HCT116 (cell line): ENCODE data around the gene TRPC6. TPM values are rescaled to one million over a fixed set of nuclear protein-coding genes. Genes with fewer than 3 reads are reported as not detected.

Source experiments
- ATAC-seq: fragments of 200-7000 bp; cut with Tn5 transposase; 2 replicates; pipeline ENCODE4 v1.9.1; 2020; ENCODE audit warnings: mild to moderate bottlenecking, moderate library complexity
- Bru-seq: library from RNA; stranded (reverse); fragments of 400-500 nt; gene quantifications from one replicate; lab custom pipeline; 2021; lab: Mats Ljungman, UMichigan
- BruChase-seq, 2 experiments: library from RNA; stranded (reverse); fragments of 400-500 nt; gene quantifications; one replicate each; lab custom pipeline; 2021; lab: Mats Ljungman, UMichigan
- BruUV-seq: library from RNA; stranded (reverse); fragments of 400-500 nt; replicated peaks from 2 replicates; lab custom pipeline; 2021; lab: Mats Ljungman, UMichigan
- CTCF ChIA-PET: fragments of 300-600 bp; sonication (Branson Sonifier 250); formaldehyde crosslinking; loops from one replicate; lab custom pipeline; 2021; ENCODE audit warnings: antibody characterized with exemption; lab: Charles Lee
- POLR2A ChIA-PET: fragments of 300-600, 350-600 bp; sonication (Branson Sonifier 250); formaldehyde crosslinking; loops from one replicate; lab custom pipeline; 2021; ENCODE audit warnings: antibody characterized with exemption; lab: Charles Lee
- RAD21 ChIA-PET, 2 experiments: fragments of 300-600 bp; sonication (Branson Sonifier 250); formaldehyde crosslinking; loops; one replicate each; lab custom pipeline; 2023; ENCODE audit warnings: low total read pairs in 2 of 2; ENCODE audit not compliant: uncharacterized antibody in 2 of 2, unreplicated experiment in 2 of 2, low non-redundant PET in 1 of 2; lab: Charles Lee
- DNase-seq: peaks from one replicate; pipeline ENCODE4 v3.0.0-alpha.2; 2010; ENCODE audit warnings: low read depth, low spot score
- H2AFZ ChIP-seq: fragments of 200-600 bp; shearing (Covaris generic), sonication (generic); 2 replicates; pipeline ENCODE4 v1.6.1; 2017; ENCODE audit warnings: low read depth, mixed run types, mixed read lengths, antibody characterized with exemption, low read length; ENCODE audit not compliant: poor library complexity, severe bottlenecking
- H3K27ac ChIP-seq: 2 replicates; pipeline ENCODE4 v1.5.1; 2012; ENCODE audit warnings: low read depth, low read length
- H3K27me3 ChIP-seq: fragments of 200-600 bp; sonication (generic); 2 replicates; pipeline ENCODE4 v1.6.1; 2016; ENCODE audit warnings: mixed run types, low read length, mixed read lengths; ENCODE audit not compliant: insufficient read depth
- H3K36me3 ChIP-seq, 2 experiments: fragments of 200-500 bp in 1 of 2; fragments of 200-600 bp in 1 of 2; sonication (Bioruptor generic) in 1 of 2; sonication (generic) in 1 of 2; 2 replicates each; pipeline versions ENCODE4 v1.5.1 to v1.6.1; 2014 to 2016; ENCODE audit warnings: low read length in 2 of 2, inconsistent platforms in 1 of 2, mixed read lengths in 1 of 2, mixed run types in 1 of 2; ENCODE audit not compliant: insufficient read depth in 2 of 2, control insufficient read depth in 1 of 2
- H3K4me1 ChIP-seq, 2 experiments: fragments of 200-600 bp in 1 of 2; sonication (generic) in 1 of 2; 2 replicates each; pipeline versions ENCODE4 v1.5.1 to v1.6.1; 2012 to 2017; ENCODE audit warnings: low read length in 2 of 2, inconsistent platforms in 1 of 2, mild to moderate bottlenecking in 1 of 2, mixed read lengths in 1 of 2, mixed run types in 1 of 2, moderate library complexity in 1 of 2; ENCODE audit not compliant: insufficient read depth in 2 of 2, control insufficient read depth in 1 of 2
- H3K4me2 ChIP-seq: fragments of 200-600 bp; sonication (generic); 2 replicates; pipeline ENCODE4 v1.6.1; 2017; ENCODE audit warnings: mixed run types, low read length, mixed read lengths
- H3K4me3 ChIP-seq, 2 experiments: fragments of 200-600 bp in 1 of 2; sonication (generic) in 1 of 2; replicated peaks in 1 of 2; 2 replicates each; pipeline ENCODE4 v1.5.1; 2011 to 2016; ENCODE audit warnings: low read length in 2 of 2, control low read depth in 1 of 2, low read depth in 1 of 2, mild to moderate bottlenecking in 1 of 2, mixed read lengths in 1 of 2, mixed run types in 1 of 2
- H3K79me2 ChIP-seq: fragments of 200-600 bp; sonication (generic); 2 replicates; pipeline ENCODE4 v1.6.1; 2017; ENCODE audit warnings: mild to moderate bottlenecking, mixed run types, low read length, moderate library complexity, mixed read lengths; ENCODE audit not compliant: insufficient read depth
- H3K9ac ChIP-seq: fragments of 200-600 bp; sonication (generic); 2 replicates; pipeline ENCODE4 v1.6.1; 2016; ENCODE audit warnings: low read length, mixed read lengths
- H3K9me2 ChIP-seq: fragments of 200-600 bp; sonication (generic), shearing (Covaris generic); 2 replicates; pipeline ENCODE4 v1.6.1; 2017; ENCODE audit warnings: mixed run types, mild to moderate bottlenecking, moderate library complexity; ENCODE audit not compliant: insufficient read depth
- H3K9me3 ChIP-seq, 2 experiments: fragments of 200-500 bp in 1 of 2; fragments of 200-600 bp in 1 of 2; sonication (Bioruptor generic) in 1 of 2; sonication (generic) in 1 of 2; 2 replicates each; pipeline ENCODE4 v1.6.1; 2014 to 2017; ENCODE audit warnings: low read length in 2 of 2, mixed read lengths in 2 of 2, inconsistent platforms in 1 of 2, low read depth in 1 of 2, mild to moderate bottlenecking in 1 of 2, mixed run types in 1 of 2, moderate library complexity in 1 of 2; ENCODE audit not compliant: control insufficient read depth in 1 of 2, insufficient read depth in 1 of 2
- H4K20me1 ChIP-seq: fragments of 200-600 bp; sonication (generic), shearing (Covaris generic); 2 replicates; pipeline ENCODE4 v1.6.1; 2017; ENCODE audit warnings: mixed run types, mild to moderate bottlenecking, moderate library complexity; ENCODE audit not compliant: insufficient read depth
- ELF1 ChIP-seq: IDR thresholded peaks from 2 replicates; pipeline ENCODE4 v1.6.1; 2012; ENCODE audit warnings: low read depth, borderline replicate concordance
- POLR2A ChIP-seq: IDR thresholded peaks from 2 replicates; pipeline ENCODE4 v1.7.0; 2011; ENCODE audit warnings: borderline replicate concordance; ENCODE audit not compliant: insufficient read depth, insufficient read length; ENCODE audit errors: extremely low read depth
- SIN3A ChIP-seq: IDR thresholded peaks from 2 replicates; pipeline ENCODE4 v1.6.1; 2012; ENCODE audit warnings: low read depth
- SP1 ChIP-seq: IDR thresholded peaks from 2 replicates; pipeline ENCODE4 v1.6.1; 2012; ENCODE audit warnings: low read depth
- ZBTB33 ChIP-seq: IDR thresholded peaks from 2 replicates; pipeline ENCODE4 v1.6.1; 2011; ENCODE audit warnings: mild to moderate bottlenecking, low read length, moderate library complexity; ENCODE audit not compliant: insufficient replicate concordance; ENCODE audit errors: extremely low read depth
- ZNF274 ChIP-seq: fragments of 200-500 bp; sonication (Bioruptor generic); IDR thresholded peaks from 2 replicates; pipeline ENCODE4 v1.6.1; 2014; ENCODE audit warnings: mild to moderate bottlenecking, low read depth, low read length, inconsistent platforms
- intact Hi-C: fragments of 100-400 bp; cut with micrococcal nuclease; formaldehyde crosslinking; loops from 2 replicates; pipeline ENCODE4 v1.10.0; 2022
- long read RNA-seq: library from polyadenylated mRNA; unstranded; transcript quantifications from one replicate; pipeline ENCODE4 v2.0.0, GENCODE V29; 2021; ENCODE audit not compliant: unreplicated experiment
- polyA plus RNA-seq: library from polyadenylated mRNA; unstranded; fragments of >200 nt; gene quantifications from 2 replicates; pipeline ENCODE4 v1.2.1, GENCODE V29; 2012; ENCODE audit warnings: missing spikeins
- total RNA-seq: library from RNA; stranded (reverse); gene quantifications from one replicate; pipeline ENCODE4 v1.2.1, GENCODE V29; 2021; ENCODE audit not compliant: unreplicated experiment

The TRPC6 gene
- total RNA-seq = not detected
- not detected in 2 replicates for polyA plus RNA-seq
- Bru-seq, nascent RNA = not detected
- not detected for BruChase-seq, experiment 1, labeled RNA remaining after a 6-hour chase
- percentile 1 among the genes with signal in this experiment for BruChase-seq, experiment 2, labeled RNA remaining after a 2-hour chase
- long read RNA-seq = 0 reads

- H3K27ac ChIP-seq = no peak within 1 kb of the TSS
- no TSS peak for BruUV-seq
- no peak within 1 kb of the TSS for H3K4me2 ChIP-seq
- H3K9ac ChIP-seq = no peak within 1 kb of the TSS
- H3K27me3 ChIP-seq = no peaks in the 10 kb centered on the region
- no peak within 1 kb of the TSS for H3K4me3 ChIP-seq
- TF ChIP-seq SIN3A (no peak), ZBTB33 (no peak), POLR2A (no peak), ZNF274 (no peak), ELF1 (no peak), SP1 (no peak)
- ATAC-seq (no peak), DNase-seq (no peak)
- H3K79me2 ChIP-seq = no peaks in the 10 kb centered on the region
- H2AFZ ChIP-seq = no peak within 1 kb of the TSS
- H3K36me3 ChIP-seq = no peaks in the 10 kb centered on the region
- intact Hi-C loops = no loop called here
- CTCF ChIA-PET = no interaction called here
- no peaks in the 10 kb centered on the region for H4K20me1 ChIP-seq
- no peaks in the 10 kb centered on the region for H3K9me3 ChIP-seq
- POLR2A ChIA-PET = no interaction called here
- H3K4me1 ChIP-seq = no peaks in the 10 kb centered on the region
- no peaks in the 10 kb centered on the region for H3K9me2 ChIP-seq
- RAD21 ChIA-PET = no interaction called here
These were observed at the start of gene TRPC6 for GRCh38 chr11:101583251-101584128. Gene TRPC6 (minus strand): TSS chr11:101584007. CDS start chr11:101583503, 504 bp downstream.
